ENCODE results near the gene SORL1. TPM values are rescaled to one million over a fixed set of nuclear protein-coding genes. Genes with fewer than 3 reads are reported as not detected.

The SORL1 gene
- total RNA-seq, 3 donors from 2014 or later = 58.3 to 195 (median 109) TPM

- Histone ChIP-seq H3K4me3 (no peak overlapping the region), H3K36me3 (ENCODE audit: low read depth) (no peaks in the 10 kb centered on the region), H3K9me3 (no peaks in the 10 kb centered on the region), H3K4me1 (ENCODE audit: low read depth) (peaks cover 4% of the 10 kb centered on the region)
- TF ChIP-seq CTCF (IDR thresholded peaks at IDR 0.05) = no peak
- no peak for DNase-seq
- intact Hi-C loops (cut with DNase I, micrococcal nuclease) = no loop called here
- no peak for ATAC-seq
These were observed 198.5 kb downstream of the SORL1 start for GRCh38 chr11:121650351-121651256.

GRCh38 chr11:121651257-121651605 lies 199.1 kb downstream of the SORL1 start:
- TF ChIP-seq CTCF (IDR thresholded peaks at IDR 0.05) = no peak
- Histone ChIP-seq H3K4me3 (no peak overlapping the region), H3K36me3 (ENCODE audit: low read depth) (no peaks in the 10 kb centered on the region), H3K4me1 (ENCODE audit: low read depth) (peaks cover 4% of the 10 kb centered on the region), H3K9me3 (no peaks in the 10 kb centered on the region)
- intact Hi-C loops (cut with DNase I, micrococcal nuclease) = no loop called here
- DNase-seq (no peak), ATAC-seq (no peak)

- H3K4me1 ChIP-seq (ENCODE audit: low read depth) = peaks cover 4% of the 10 kb centered on the region
- intact Hi-C loops (cut with DNase I, micrococcal nuclease) = no loop called here
- ATAC-seq = no peak
- no peak for DNase-seq
- H3K9me3 ChIP-seq = no peaks in the 10 kb centered on the region
- TF ChIP-seq CTCF (IDR thresholded peaks at IDR 0.05) = no peak
- H3K4me3 ChIP-seq = no peak overlapping the region
- H3K36me3 ChIP-seq (ENCODE audit: low read depth) = no peaks in the 10 kb centered on the region
These were observed 200.9 kb downstream of the SORL1 start for GRCh38 chr11:121652971-121653370.

GRCh38 chr11:121654259-121654842 lies 202.2 kb downstream of the SORL1 start:
- H3K4me3 ChIP-seq = no peak overlapping the region
- intact Hi-C loops (cut with DNase I, micrococcal nuclease) = no loop called here

More at GRCh38 chr11:121654259-121654842, 202.2 kb downstream of the SORL1 start:
- ATAC-seq = no peak
- H3K4me1 ChIP-seq (ENCODE audit: low read depth) = peaks cover 4% of the 10 kb centered on the region
- TF ChIP-seq CTCF (IDR thresholded peaks at IDR 0.05) = no peak
- H3K9me3 ChIP-seq = no peaks in the 10 kb centered on the region
- DNase-seq = no peak
- no peaks in the 10 kb centered on the region for H3K36me3 ChIP-seq (ENCODE audit: low read depth)

All from mucosa of descending colon (tissue), 3 donors.